Spleen (tissue), 11 donors: ENCODE measurements around the gene KIR2DL4. TPM values are rescaled to one million over a fixed set of nuclear protein-coding genes. Genes with fewer than 3 reads are reported as not detected.
"Not testable (repeated sequence)": the region's sequence is repeated elsewhere in the genome, so short reads cannot be mapped to it uniquely, and the experiment has no call there.

Source experiments
- DNase-seq: peaks from one replicate; pipeline ENCODE4 v3.0.0-alpha.2; 2020
- H3K27ac ChIP-seq, 8 donors: fragments of 200-600 bp; sonication (generic) in 7 of 8; 1 replicate in 4 of 8; 2 replicates in 4 of 8; pipeline versions ENCODE4 v1.5.0 to v1.8.0; 2016 to 2021; ENCODE audit warnings: inconsistent platforms in 4 of 8, mild to moderate bottlenecking in 4 of 8, moderate library complexity in 1 of 8
- H3K27me3 ChIP-seq, 7 donors: fragments of 200-600 bp; sonication (generic) in 6 of 7; replicated peaks in 1 of 7; 1 replicate in 4 of 7; 2 replicates in 3 of 7; pipeline versions ENCODE4 v1.5.0 to v1.8.0; 2016 to 2021; ENCODE audit warnings: inconsistent platforms in 3 of 7, mild to moderate bottlenecking in 1 of 7
- H3K36me3 ChIP-seq, 6 donors: fragments of 200-600 bp; sonication (generic) in 5 of 6; 1 replicate in 4 of 6; 2 replicates in 2 of 6; pipeline versions ENCODE4 v1.5.0 to v1.8.0; 2016 to 2021; ENCODE audit warnings: inconsistent platforms in 2 of 6
- H3K4me1 ChIP-seq, 6 donors: fragments of 200-600 bp; sonication (generic) in 5 of 6; 1 replicate in 3 of 6; 2 replicates in 3 of 6; pipeline versions ENCODE4 v1.5.0 to v1.8.0; 2016 to 2021; ENCODE audit warnings: inconsistent platforms in 3 of 6
- H3K4me3 ChIP-seq, 8 donors: fragments of 200-600 bp; sonication (generic) in 7 of 8; 1 replicate in 4 of 8; 2 replicates in 4 of 8; pipeline versions ENCODE4 v1.5.0 to v1.8.0; 2016 to 2021; ENCODE audit warnings: inconsistent platforms in 4 of 8, mild to moderate bottlenecking in 4 of 8, moderate library complexity in 2 of 8
- H3K9me3 ChIP-seq, 8 donors: fragments of 200-600 bp; sonication (generic) in 7 of 8; 1 replicate in 4 of 8; 2 replicates in 4 of 8; pipeline versions ENCODE4 v1.5.0 to v1.8.0; 2016 to 2021; ENCODE audit warnings: inconsistent platforms in 4 of 8
- POLR2A ChIP-seq, 3 donors: fragments of 450-650 bp; IDR thresholded peaks; one replicate each; pipeline ENCODE4 v1.5.1; 2017; ENCODE audit warnings: antibody characterized with exemption in 3 of 3, mild to moderate bottlenecking in 1 of 3
- POLR2AphosphoS5 ChIP-seq, 3 donors: sonication (generic); formaldehyde crosslinking; IDR thresholded peaks; one replicate each; pipeline ENCODE4 v1.5.1; 2017; ENCODE audit warnings: antibody characterized with exemption in 3 of 3
- WGBS, 5 donors: extraction: QIAGEN DNeasy Blood & Tissue Kit in 3 of 5; methylation state at CpG; one replicate each; pipeline versions ENCODE4 v1.1.5 to v1.1.7; 2013 to 2018; 5-methylcytosine and 5-hydroxymethylcytosine counted together
- intact Hi-C: fragments of 100-400 bp; cut with DNase I; formaldehyde crosslinking; loops from one replicate; pipeline ENCODE4 v1.15.0; 2023; ENCODE audit warnings: low total_unique reads
- polyA plus RNA-seq, 3 donors: library from polyadenylated mRNA; stranded (reverse); fragments of 200-250 nt; gene quantifications; one replicate each; pipeline ENCODE4 v1.2.1, GENCODE V29; 2013
- total RNA-seq, 7 donors: library from RNA; depleted of rRNA in 3 of 7; stranded (reverse); fragments of >200 nt in 3 of 7; fragmentation: NEBNext Ultra II Directional in 4 of 7; extraction: Animal tissue kit (Norgen Biotek cat#: 25700) in 4 of 7; gene quantifications; one replicate each; pipeline versions ENCODE4 v1.1.0 to v1.2.1, GENCODE V29; 2016 to 2021
- donor health status: healthy with polysubstance abuse.
- donor health status: DM: no; HTN: no; CAD: no; lungs with moderate emphysema.
- donor health status: DM: no; HTN: no; CAD: no.
- donor health status: Bipolar disorder and iron deficiency.
- donor health status: healthy.
- donor health status: DM: no; HTN: no; CAD: no.
- donor health status: DM: yes; HTN: yes; CAD: no.

KIR2DL4 gene
- total and polyA plus RNA-seq, 10 donors = 0.63 to 6.6 (median 2.2) TPM

GRCh38 chr19:54817670-54818536 is 14.5 kb downstream of the KIR2DL4 start:
- Histone ChIP-seq H3K27me3 (peaks cover 0 to 19% (median 0%) of the 10 kb centered on the region in 7 donors), H3K36me3 (no peaks in the 10 kb centered on the region), H3K4me3 (peak overlapping the region in 1 of 8 donors; percentile 4), H3K9me3 (peaks cover 0 to under 1% (median 0%) of the 10 kb centered on the region in 8 donors), H3K4me1 (no peaks in the 10 kb centered on the region), H3K27ac (peak overlapping the region in 1 of 8 donors; percentile 17)
- no peak for TF ChIP-seq POLR2A (IDR thresholded peaks at IDR 0.05)
- intact Hi-C loops = no loop called here
- WGBS, 5 donors = 78 to 83% (median 79%) methylated on average over 9 to 15 of the region's 15 CpGs
- DNase-seq = no peak

DNA sequence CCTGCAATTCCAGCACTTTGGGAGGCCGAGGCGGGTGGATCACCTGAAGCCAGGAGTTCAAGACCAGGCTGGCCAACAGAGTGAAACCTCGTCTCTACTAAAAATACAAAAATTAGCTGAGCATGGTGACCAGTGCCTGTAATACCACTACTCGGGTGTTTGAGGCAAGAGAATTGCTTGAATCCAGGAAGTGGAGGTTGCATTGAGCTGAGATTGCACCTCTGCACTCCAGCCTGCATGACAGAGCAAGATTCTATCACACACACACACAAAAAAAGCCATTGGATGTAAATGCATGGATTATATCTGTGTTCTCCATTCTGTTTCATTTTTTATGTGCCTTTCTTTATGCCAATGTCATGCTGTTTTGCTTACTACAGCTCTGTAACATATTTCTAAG is 21.0 kb downstream of the KIR2DL4 start:
- H3K4me3 ChIP-seq, H3K4me1 ChIP-seq, intact Hi-C loops, H3K36me3 ChIP-seq, DNase-seq, H3K9me3 ChIP-seq: not testable (repeated sequence)
- WGBS, 5 donors = 55 to 75% (median 70%) methylated on average over 2 to 4 of the region's 4 CpGs
- TF ChIP-seq POLR2AphosphoS5 (IDR thresholded peaks at IDR 0.05) = peak in 1 of 3 donors; percentile 24
- Histone ChIP-seq H3K27me3 (peaks cover 0 to 17% (median 0%) of the 10 kb centered on the region in 7 donors), H3K27ac (peak overlapping the region in 5 of 8 donors; percentile 9 to 75 (median 60))

- intact Hi-C loops, H3K4me3 ChIP-seq, H3K9me3 ChIP-seq, H3K4me1 ChIP-seq, H3K36me3 ChIP-seq, DNase-seq: not testable (repeated sequence)
- 20 to 63% (median 37%) methylated on average over 7 of the region's 7 CpGs for WGBS, 5 donors
- peak in 1 of 3 donors; percentile 17 for TF ChIP-seq POLR2AphosphoS5 (IDR thresholded peaks at IDR 0.05)
- H3K27me3 ChIP-seq = peaks cover 0 to 13% (median 0%) of the 10 kb centered on the region in 7 donors
- peak overlapping the region in 5 of 8 donors; percentile 51 to 75 (median 60) for H3K27ac ChIP-seq
Measured at GRCh38 chr19:54825326-54825725, 21.9 kb downstream of the KIR2DL4 start.

GRCh38 chr19:54828064-54828463 is 24.7 kb downstream of the KIR2DL4 start:
- H3K27me3 ChIP-seq, intact Hi-C loops: not testable (repeated sequence)
- WGBS, 5 donors = 72 to 81% (median 75%) methylated on average over 6 to 8 of the region's 8 CpGs

GRCh38 chr19:54832496-54832895 is 29.1 kb downstream of the KIR2DL4 start, which contains the start of gene KIR2DS4:
TSS of gene KIR2DS4 (plus strand) at chr19:54832676.
- WGBS, 5 donors = 85 to 93% (median 88%) methylated on average over 14 of the region's 14 CpGs
- DNase-seq = not testable (repeated sequence)

More at GRCh38 chr19:54828064-54828463, 24.7 kb downstream of the KIR2DL4 start:
- H3K9me3 ChIP-seq, H3K27ac ChIP-seq, H3K4me3 ChIP-seq, H3K36me3 ChIP-seq, DNase-seq, H3K4me1 ChIP-seq: not testable (repeated sequence)

GRCh38 chr19:54835126-54835525 is 31.7 kb downstream of the KIR2DL4 start:
- DNase-seq, H3K36me3 ChIP-seq, H3K4me3 ChIP-seq, H3K27ac ChIP-seq, H3K9me3 ChIP-seq, H3K27me3 ChIP-seq, intact Hi-C loops, H3K4me1 ChIP-seq: not testable (repeated sequence)
- 68 to 84% (median 75%) methylated on average over 3 to 5 of the region's 5 CpGs for WGBS, 5 donors

More at GRCh38 chr19:54832496-54832895, 29.1 kb downstream of the KIR2DL4 start, which contains the start of gene KIR2DS4:
- H3K4me3 ChIP-seq, H3K27ac ChIP-seq, H3K27me3 ChIP-seq, H3K4me1 ChIP-seq, intact Hi-C loops, H3K9me3 ChIP-seq, H3K36me3 ChIP-seq: not testable (repeated sequence)

GRCh38 chr19:54837522-54837921 is 34.1 kb downstream of the KIR2DL4 start:
- 42 to 64% (median 51%) methylated on average over 2 of the region's 2 CpGs for WGBS, 5 donors
- H3K4me1 ChIP-seq, H3K4me3 ChIP-seq, H3K36me3 ChIP-seq, intact Hi-C loops, H3K9me3 ChIP-seq, H3K27me3 ChIP-seq, DNase-seq: not testable (repeated sequence)
- H3K27ac ChIP-seq = peak overlapping the region in 4 of 8 donors; percentile 47 to 62 (median 52)

DNA sequence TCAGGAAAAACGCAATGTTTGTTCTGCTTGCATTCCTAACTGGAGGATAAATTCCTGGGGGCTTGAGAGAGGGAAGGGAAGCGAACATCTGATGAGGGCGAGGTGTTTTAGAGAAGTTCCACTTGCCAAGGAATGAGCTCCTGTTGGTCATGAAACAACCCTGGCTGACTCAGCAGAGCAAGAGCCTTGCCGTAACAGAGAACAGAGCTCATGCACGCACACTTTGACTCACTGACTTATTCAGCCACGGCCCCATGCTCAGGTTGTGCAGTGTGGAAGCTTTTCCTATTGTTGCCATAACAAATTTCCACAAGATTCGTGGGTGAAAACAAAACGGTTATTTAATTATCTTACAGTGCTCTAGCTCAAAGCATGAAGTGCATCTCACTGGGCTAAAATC is 39.8 kb downstream of the KIR2DL4 start:
- H3K9me3 ChIP-seq, H3K4me1 ChIP-seq, H3K27me3 ChIP-seq, H3K27ac ChIP-seq, H3K4me3 ChIP-seq, intact Hi-C loops, DNase-seq, H3K36me3 ChIP-seq: not testable (repeated sequence)
- 64 to 69% (median 69%) methylated on average over 8 of the region's 8 CpGs for WGBS, 5 donors

DNA sequence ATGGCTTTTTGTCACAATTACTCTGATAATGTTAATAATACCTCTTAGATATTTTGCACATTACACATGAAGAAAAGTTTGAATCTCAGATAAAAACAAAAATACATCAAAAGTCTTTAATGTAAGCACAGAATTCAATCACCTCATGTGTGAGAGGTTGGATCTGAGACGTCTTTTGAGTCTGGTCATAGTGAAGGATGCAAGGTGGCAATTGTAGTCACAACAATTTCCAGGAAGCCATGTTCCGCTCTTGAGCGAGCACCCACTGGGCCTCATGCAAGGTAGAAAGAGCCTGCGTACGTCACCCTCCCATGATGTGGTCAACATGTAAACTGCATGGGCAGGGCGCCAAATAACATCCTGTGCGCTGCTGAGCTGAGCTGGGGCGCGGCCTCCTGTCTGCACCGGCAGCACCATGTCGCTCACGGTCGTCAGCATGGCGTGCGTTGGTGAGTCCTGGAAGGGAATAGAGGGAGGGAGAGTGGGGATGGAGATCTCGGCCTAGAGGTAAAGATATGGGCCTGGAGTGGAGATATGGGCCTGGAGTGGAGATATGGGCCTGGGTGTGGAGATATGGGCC is 46.7 kb downstream of the KIR2DL4 start, which contains the start of gene KIR3DL2:
TSS of gene KIR3DL2 (plus strand) at position 383 of the 580 bp plus-strand sequence. CDS start at position 416, 33 bp downstream.
- H3K4me3 ChIP-seq, H3K4me1 ChIP-seq, intact Hi-C loops, H3K36me3 ChIP-seq, H3K9me3 ChIP-seq, DNase-seq, H3K27me3 ChIP-seq: not testable (repeated sequence)
- H3K27ac ChIP-seq = peak within 1 kb of the TSS in 1 of 8 donors; percentile 14
- 82 to 90% (median 87%) methylated on average over 14 to 16 of the region's 16 CpGs for WGBS, 5 donors
